Pancreas (tissue), 10 donors: ENCODE measurements around the gene CDK19. TPM values are rescaled to one million over a fixed set of nuclear protein-coding genes. Genes with fewer than 3 reads are reported as not detected.

Experiments used
- ATAC-seq, 4 donors: fragments of 200-7000 bp; cut with Tn5 transposase; one replicate each; pipeline versions ENCODE4 v1.8.0 to v1.9.1; 2020; ENCODE audit warnings: mild to moderate bottlenecking in 4 of 4, moderate library complexity in 4 of 4
- DNase-seq, 6 donors: peaks; one replicate each; pipeline ENCODE4 v3.0.0-alpha.2; 2020
- FAIRE-seq: peaks from 2 replicates; lab custom pipeline; 2012; peaks lifted over from hg19 to GRCh38; lab: Jason Lieb, UNC
- H3K27ac ChIP-seq, 4 donors: fragments of 200-600 bp; sonication (generic); 1 replicate in 3 of 4; 2 replicates in 1 of 4; pipeline versions ENCODE4 v1.5.0 to v1.8.0; 2020
- H3K27me3 ChIP-seq, 4 donors: fragments of 200-600 bp; one replicate each; pipeline ENCODE4 v1.8.0; 2021
- H3K36me3 ChIP-seq, 3 donors: fragments of 200-600 bp; sonication (generic) in 1 of 3; one replicate each; pipeline versions ENCODE4 v1.5.0 to v1.8.0; 2020 to 2021
- H3K4me1 ChIP-seq, 3 donors: fragments of 200-600 bp; one replicate each; pipeline ENCODE4 v1.8.0; 2021
- H3K4me3 ChIP-seq, 4 donors: fragments of 200-600 bp; sonication (generic) in 2 of 4; one replicate each; pipeline versions ENCODE4 v1.5.0 to v1.8.0; 2020 to 2021
- H3K9me3 ChIP-seq, 4 donors: fragments of 200-600 bp; one replicate each; pipeline ENCODE4 v1.8.0; 2021
- WGBS, 2 donors: extraction: QIAGEN DNeasy Blood & Tissue Kit; methylation state at CpG; one replicate each; pipeline ENCODE4 v1.1.7; 2013; 5-methylcytosine and 5-hydroxymethylcytosine counted together
- intact Hi-C, 3 donors: fragments of 100-400 bp; cut with DNase I; formaldehyde crosslinking; loops; one replicate each; pipeline versions ENCODE4 v1.11.1 to v1.14.2; 2022
- polyA plus RNA-seq, 2 donors: library from polyadenylated mRNA; stranded (reverse); fragments of 200-250 nt; gene quantifications; one replicate each; pipeline ENCODE4 v1.2.3, GENCODE V29; 2013
- total RNA-seq, 6 donors: library from RNA; stranded (reverse); fragmentation: NEBNext Ultra II Directional in 4 of 6; extraction: Animal tissue kit (Norgen Biotek cat#: 25700) in 4 of 6; gene quantifications; one replicate each; pipeline versions ENCODE4 v1.2.1 to v1.2.4, GENCODE V29; 2021 to 2023
- TF ChIP-seq, protein P1 (sequence below), 4 donors: fragments of 200-600 bp; sonication (generic) in 3 of 4; IDR thresholded peaks; one replicate each; pipeline versions ENCODE4 v1.5.0 to v1.8.0; 2021; ENCODE audit warnings: antibody characterized with exemption in 4 of 4
- donor health status: healthy with polysubstance abuse.
- donor health status: DM: no; HTN: no; CAD: no; lungs with moderate emphysema.
- donor health status: DM: no; HTN: no; CAD: no.
- donor health status: control.
- donor health status: control.
- donor health status: Bipolar disorder and iron deficiency.
- donor health status: DM: yes; HTN: yes; CAD: no.
- donor health status: DM: no; HTN: no; CAD: no.
- donor health status: DM: no; HTN: no; CAD: no.
- donor health status: DM: yes; HTN: yes; CAD: no.

Gene CDK19
- total and polyA plus RNA-seq, 8 donors: 2.4 to 14.7 (median 4.7) TPM

DNA sequence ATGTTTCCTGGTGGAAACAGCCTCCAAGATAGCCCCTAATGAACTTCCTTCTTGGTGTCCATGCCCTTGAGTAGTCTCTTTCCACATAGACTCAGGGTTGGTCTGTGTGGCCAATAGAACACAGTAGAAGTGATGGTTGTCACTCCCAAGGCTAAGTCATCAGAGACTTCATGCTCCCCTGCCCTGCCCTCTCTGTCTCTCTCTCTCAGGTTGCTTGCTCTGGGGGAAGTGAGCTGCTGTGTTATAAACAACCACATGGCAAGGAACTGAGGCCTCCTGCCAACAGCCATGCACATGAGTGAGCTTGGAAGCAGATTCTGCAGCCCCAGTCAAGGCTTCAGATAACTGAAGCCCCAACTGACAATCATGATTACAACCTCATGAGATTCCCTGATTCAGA, 253.6 kb downstream of the CDK19 start:
- ATAC-seq: no peak
- no peak overlapping the region for H3K27ac ChIP-seq
- no peak overlapping the region for H3K4me3 ChIP-seq
- intact Hi-C loops: no loop called here
- peaks cover 0 to 4% (median 0%) of the 10 kb centered on the region in 3 donors for H3K4me1 ChIP-seq
- H3K9me3 ChIP-seq: no peaks in the 10 kb centered on the region
- no peak for FAIRE-seq
- H3K36me3 ChIP-seq: no peaks in the 10 kb centered on the region
- DNase-seq: no peak
- H3K27me3 ChIP-seq: no peaks in the 10 kb centered on the region
- TF ChIP-seq, protein P1, sequence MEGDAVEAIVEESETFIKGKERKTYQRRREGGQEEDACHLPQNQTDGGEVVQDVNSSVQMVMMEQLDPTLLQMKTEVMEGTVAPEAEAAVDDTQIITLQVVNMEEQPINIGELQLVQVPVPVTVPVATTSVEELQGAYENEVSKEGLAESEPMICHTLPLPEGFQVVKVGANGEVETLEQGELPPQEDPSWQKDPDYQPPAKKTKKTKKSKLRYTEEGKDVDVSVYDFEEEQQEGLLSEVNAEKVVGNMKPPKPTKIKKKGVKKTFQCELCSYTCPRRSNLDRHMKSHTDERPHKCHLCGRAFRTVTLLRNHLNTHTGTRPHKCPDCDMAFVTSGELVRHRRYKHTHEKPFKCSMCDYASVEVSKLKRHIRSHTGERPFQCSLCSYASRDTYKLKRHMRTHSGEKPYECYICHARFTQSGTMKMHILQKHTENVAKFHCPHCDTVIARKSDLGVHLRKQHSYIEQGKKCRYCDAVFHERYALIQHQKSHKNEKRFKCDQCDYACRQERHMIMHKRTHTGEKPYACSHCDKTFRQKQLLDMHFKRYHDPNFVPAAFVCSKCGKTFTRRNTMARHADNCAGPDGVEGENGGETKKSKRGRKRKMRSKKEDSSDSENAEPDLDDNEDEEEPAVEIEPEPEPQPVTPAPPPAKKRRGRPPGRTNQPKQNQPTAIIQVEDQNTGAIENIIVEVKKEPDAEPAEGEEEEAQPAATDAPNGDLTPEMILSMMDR (IDR thresholded peaks at IDR 0.05): no peak

DNA sequence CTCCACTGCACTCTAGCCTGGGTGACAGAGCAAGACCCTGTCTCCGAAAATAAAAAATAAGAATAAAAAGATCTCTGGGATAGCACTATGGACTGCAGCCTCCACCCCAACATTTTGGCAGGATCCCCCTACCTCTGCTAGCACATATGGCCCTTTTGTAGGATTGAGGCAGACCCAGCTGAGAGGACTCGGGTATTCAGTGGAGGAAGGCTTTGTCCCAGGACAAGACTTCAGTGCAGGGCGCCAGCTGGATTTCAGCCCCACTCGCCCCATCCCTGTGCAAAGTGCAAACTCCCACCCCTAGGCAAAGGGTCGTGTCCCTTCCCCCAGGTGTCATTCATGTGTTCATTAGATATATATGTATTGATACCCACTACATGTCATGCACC, 254.3 kb downstream of the CDK19 start:
- FAIRE-seq: no peak
- Histone ChIP-seq H3K36me3 (no peaks in the 10 kb centered on the region), H3K9me3 (no peaks in the 10 kb centered on the region), H3K4me1 (no peaks in the 10 kb centered on the region), H3K4me3 (no peak overlapping the region), H3K27me3 (no peaks in the 10 kb centered on the region), H3K27ac (no peak overlapping the region)
- ATAC-seq: no peak
- WGBS, 2 donors: 79 to 87% methylated on average over 5 of the region's 5 CpGs
- intact Hi-C loops: no loop called here
- TF ChIP-seq, protein P1 (IDR thresholded peaks at IDR 0.05): no peak
- no peak for DNase-seq

DNA sequence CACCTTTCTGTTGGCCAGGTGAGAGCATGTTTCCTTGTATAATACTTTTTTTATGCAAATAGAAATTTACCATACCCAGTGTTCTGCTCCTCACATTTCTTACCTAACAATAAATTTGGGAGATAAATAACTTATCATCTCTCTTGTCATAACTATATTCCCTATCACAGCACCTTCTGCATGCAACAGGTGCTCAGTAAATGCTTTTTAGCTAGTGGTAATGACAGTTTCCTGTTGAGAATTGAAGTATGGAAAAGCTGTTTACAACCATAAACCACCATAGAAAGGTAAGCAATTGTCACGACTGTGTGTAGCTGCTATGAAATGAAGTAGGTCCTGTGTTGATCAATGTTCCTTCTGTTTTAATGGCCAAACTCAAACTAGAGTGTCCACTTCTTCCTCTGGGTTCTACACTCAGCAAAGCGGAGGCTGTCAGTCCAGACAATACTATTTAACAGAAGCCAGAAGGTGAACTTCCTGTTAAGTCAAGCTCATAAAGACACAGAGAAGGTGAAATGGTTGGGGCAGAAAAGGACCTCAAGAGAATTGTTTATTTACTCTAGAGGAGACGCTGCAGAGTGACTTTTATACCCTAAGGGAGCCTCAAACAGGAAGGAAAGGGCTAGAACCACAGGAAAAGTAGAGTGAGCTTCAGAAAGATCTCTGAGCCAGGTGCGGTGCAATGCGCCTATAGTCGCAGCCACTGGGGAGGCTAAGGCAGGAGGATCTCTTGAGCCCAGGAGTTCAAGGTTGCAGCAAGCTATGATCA, 254.8 kb downstream of the CDK19 start:
- no peaks in the 10 kb centered on the region for H3K4me1 ChIP-seq
- no peaks in the 10 kb centered on the region for H3K27me3 ChIP-seq
- H3K4me3 ChIP-seq: no peak overlapping the region
- no peaks in the 10 kb centered on the region for H3K9me3 ChIP-seq
- intact Hi-C loops: no loop called here
- DNase-seq: no peak
- 71 to 76% methylated on average over 6 of the region's 6 CpGs for WGBS, 2 donors
- no peaks in the 10 kb centered on the region for H3K36me3 ChIP-seq
- ATAC-seq: no peak
- FAIRE-seq: no peak
- no peak overlapping the region for H3K27ac ChIP-seq
- TF ChIP-seq, protein P1 (IDR thresholded peaks at IDR 0.05): no peak

Other genes with a start within 250 kb of the CDK19 start
- gene AMD1, start 59.3 kb upstream of the CDK19 start, total RNA-seq: 10 to 100 TPM; 15.4 to 30.1 (median 25.5) TPM
- gene AMD1, start 59.3 kb upstream of the CDK19 start, polyA plus RNA-seq: 10 to 100 TPM; 11.3 to 24.0 TPM
- gene GTF3C6, start 143.2 kb upstream of the CDK19 start, total RNA-seq: 10 to 100 TPM; 14.8 to 35.2 (median 21.0) TPM
- 10 to 100 TPM; 31.7 to 37.1 TPM for gene GTF3C6, start 143.2 kb upstream of the CDK19 start, polyA plus RNA-seq
- gene RPF2, start 166.6 kb upstream of the CDK19 start, total RNA-seq: 10 to 100 TPM; 10.5 to 21.0 (median 15.6) TPM
- gene RPF2, start 166.6 kb upstream of the CDK19 start, polyA plus RNA-seq: 10 to 100 TPM; 16.9 TPM